ENCODE data around the gene CFAP44.
"Not testable (repeated sequence)": the region's sequence is repeated elsewhere in the genome, so short reads cannot be mapped to it uniquely, and the experiment has no call there.

- not testable (repeated sequence) for TF ChIP-seq POLR2AphosphoS5, CTCF, POLR2A (IDR thresholded peaks at IDR 0.05)
These were observed 17.3 kb upstream of the CFAP44 start for GRCh38 chr3:113458554-113458953.
